ENCODE results near the gene COA1.

GRCh38 chr7:43727494-43727893 is 1.8 kb downstream of the COA1 start:
- TF ChIP-seq CTCF (optimal IDR thresholded peaks at IDR 0.05 in 1 of 3, IDR thresholded peaks at IDR 0.05 in 1 of 3, conservative IDR thresholded peaks at IDR 0.05 in 1 of 3; ENCODE audit: extremely low read depth in 1 of 3, insufficient read depth in 2 of 3, low read length in 3 of 3) (no peak), EZH2 (IDR thresholded peaks at IDR 0.05; ENCODE audit: low read length) (no peak)
